ENCODE data around the gene DTNB.

The DTNB gene

GRCh38 chr2:25397777-25398176 is 275.6 kb downstream of the DTNB start:
- no peak overlapping the region for H3K9ac ChIP-seq (ENCODE audit: insufficient read length)
- H3K36me3 ChIP-seq (ENCODE audit: insufficient read depth, low read length): no peaks in the 10 kb centered on the region
- no peak overlapping the region for H3K4me3 ChIP-seq
- DNase-seq (ENCODE audit: low read depth, low spot score): no peak
- no peaks in the 10 kb centered on the region for H3K9me3 ChIP-seq (ENCODE audit: low read depth, low read length)
- H3K27ac ChIP-seq: no peak overlapping the region
- no peak for TF ChIP-seq EZH2 (IDR thresholded peaks at IDR 0.05)

DNA sequence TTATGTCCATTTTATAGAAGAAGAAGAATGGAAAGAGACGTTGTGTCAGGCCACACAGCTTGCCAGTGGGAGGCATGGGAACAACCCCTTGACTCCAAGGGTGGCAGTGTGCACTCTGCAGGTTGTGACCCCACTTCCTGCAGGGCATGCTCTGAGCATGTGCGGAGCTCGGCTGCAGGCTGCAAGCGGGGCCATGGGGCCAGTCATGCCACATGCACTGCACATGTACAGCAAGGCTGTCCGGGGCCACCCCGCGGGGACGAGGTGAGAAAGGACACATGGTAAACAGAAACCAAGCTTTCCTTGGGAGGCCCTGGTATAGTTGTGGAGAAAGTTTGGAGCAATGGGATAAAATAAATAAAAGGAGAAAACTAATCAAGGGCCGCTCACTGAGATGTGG is 284.2 kb downstream of the DTNB start:
- no peak overlapping the region for H3K9ac ChIP-seq (ENCODE audit: insufficient read length)
- no peak for DNase-seq (ENCODE audit: low read depth, low spot score)
- H3K4me3 ChIP-seq: no peak overlapping the region
- no peak overlapping the region for H3K27ac ChIP-seq
- TF ChIP-seq FOXP2 (optimal IDR thresholded peaks at IDR 0.05; ENCODE audit: control extremely low read depth, extremely low read length, insufficient read depth) (no peak), POLR2AphosphoS5 (IDR thresholded peaks at IDR 0.05; ENCODE audit: borderline replicate concordance, low read depth, low read length) (no peak), EZH2 (IDR thresholded peaks at IDR 0.05) (no peak)
- no peaks in the 10 kb centered on the region for H3K9me3 ChIP-seq (ENCODE audit: low read depth, low read length)
- H3K36me3 ChIP-seq (ENCODE audit: insufficient read depth, low read length): no peaks in the 10 kb centered on the region

- TF ChIP-seq EZH2 (IDR thresholded peaks at IDR 0.05) (no peak), FOXP2 (optimal IDR thresholded peaks at IDR 0.05; ENCODE audit: control extremely low read depth, extremely low read length, insufficient read depth) (no peak), POLR2AphosphoS5 (IDR thresholded peaks at IDR 0.05; ENCODE audit: borderline replicate concordance, low read depth, low read length) (no peak)
- no peaks in the 10 kb centered on the region for H3K36me3 ChIP-seq (ENCODE audit: insufficient read depth, low read length)
- H3K4me3 ChIP-seq: no peak overlapping the region
- no peak overlapping the region for H3K27ac ChIP-seq
- H3K9me3 ChIP-seq (ENCODE audit: low read depth, low read length): no peaks in the 10 kb centered on the region
- no peak overlapping the region for H3K9ac ChIP-seq (ENCODE audit: insufficient read length)
- no peak for DNase-seq (ENCODE audit: low read depth, low spot score)
Measured at GRCh38 chr2:25388491-25388890, 284.9 kb downstream of the DTNB start.

DNA sequence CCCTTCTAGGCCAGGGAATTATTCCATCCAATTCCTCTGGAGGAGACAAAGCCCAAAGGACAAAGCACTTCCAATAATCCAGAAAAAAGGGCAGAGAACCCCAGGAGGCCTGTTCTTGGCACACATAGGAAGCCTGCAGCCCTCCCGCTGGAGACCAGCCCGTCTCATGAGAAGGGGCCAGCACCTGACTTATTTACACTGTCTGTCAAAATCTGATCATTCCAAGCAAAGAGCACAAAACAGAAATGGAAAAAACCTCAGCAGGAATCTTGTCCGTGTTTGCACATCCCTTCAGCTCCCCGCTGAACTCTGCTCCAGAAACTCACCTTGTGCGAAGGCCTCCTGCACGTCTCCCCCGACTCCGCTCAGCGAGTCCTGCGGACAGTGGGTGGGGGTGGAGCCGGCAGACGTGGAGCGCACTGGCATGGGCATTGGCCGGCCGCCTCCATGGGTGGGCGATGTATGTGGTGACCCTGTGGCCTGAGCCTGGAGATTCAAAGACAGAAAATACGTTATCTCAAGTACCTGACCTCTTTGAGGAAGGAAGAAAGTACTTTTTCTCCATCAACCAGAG is 285.4 kb downstream of the DTNB start:
- Histone ChIP-seq H3K27ac (no peak overlapping the region), H3K9me3 (ENCODE audit: low read depth, low read length) (no peaks in the 10 kb centered on the region), H3K36me3 (ENCODE audit: insufficient read depth, low read length) (no peaks in the 10 kb centered on the region), H3K4me3 (no peak overlapping the region), H3K9ac (ENCODE audit: insufficient read length) (no peak overlapping the region)
- TF ChIP-seq EZH2 (IDR thresholded peaks at IDR 0.05): no peak
- TF ChIP-seq FOXP2 (optimal IDR thresholded peaks at IDR 0.05; ENCODE audit: control extremely low read depth, extremely low read length, insufficient read depth): no peak
- no peak for TF ChIP-seq POLR2AphosphoS5 (IDR thresholded peaks at IDR 0.05; ENCODE audit: borderline replicate concordance, low read depth, low read length)
- DNase-seq (ENCODE audit: low read depth, low spot score): no peak

- Histone ChIP-seq H3K9ac (ENCODE audit: insufficient read length) (no peak overlapping the region), H3K36me3 (ENCODE audit: insufficient read depth, low read length) (no peaks in the 10 kb centered on the region), H3K27ac (no peak overlapping the region), H3K4me3 (no peak overlapping the region), H3K9me3 (ENCODE audit: low read depth, low read length) (no peaks in the 10 kb centered on the region)
- TF ChIP-seq POLR2AphosphoS5 (IDR thresholded peaks at IDR 0.05; ENCODE audit: borderline replicate concordance, low read depth, low read length) (no peak), FOXP2 (optimal IDR thresholded peaks at IDR 0.05; ENCODE audit: control extremely low read depth, extremely low read length, insufficient read depth) (no peak), EZH2 (IDR thresholded peaks at IDR 0.05) (no peak)
- DNase-seq (ENCODE audit: low read depth, low spot score): no peak
Measured at GRCh38 chr2:25386971-25387875, 286.2 kb downstream of the DTNB start.

DNA sequence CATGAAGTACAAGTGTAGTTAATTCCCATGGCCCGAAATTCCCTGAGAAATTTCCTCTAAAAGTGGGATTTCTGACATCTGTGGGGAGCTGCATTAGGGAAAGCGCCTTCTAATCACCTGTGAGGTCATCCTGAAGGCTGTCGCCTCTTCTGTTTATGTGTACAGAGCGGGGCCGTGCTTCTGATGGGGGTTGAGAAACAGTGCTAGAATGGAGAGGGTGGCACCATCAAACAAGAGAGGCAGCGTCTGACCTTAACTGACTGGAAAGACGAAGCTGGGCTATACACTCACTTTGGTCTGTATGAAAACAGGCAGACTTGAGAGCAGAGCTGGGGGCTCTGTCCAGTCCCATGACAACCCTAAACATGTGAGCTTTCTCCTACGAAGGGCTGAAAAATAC is 287.5 kb downstream of the DTNB start:
- Histone ChIP-seq H3K9me3 (ENCODE audit: low read depth, low read length) (no peaks in the 10 kb centered on the region), H3K4me3 (no peak overlapping the region), H3K27ac (no peak overlapping the region), H3K36me3 (ENCODE audit: insufficient read depth, low read length) (no peaks in the 10 kb centered on the region), H3K9ac (ENCODE audit: insufficient read length) (no peak overlapping the region)
- no peak for DNase-seq (ENCODE audit: low read depth, low spot score)
- no peak for TF ChIP-seq EZH2 (IDR thresholded peaks at IDR 0.05)
- no peak for TF ChIP-seq FOXP2 (optimal IDR thresholded peaks at IDR 0.05; ENCODE audit: control extremely low read depth, extremely low read length, insufficient read depth)
- no peak for TF ChIP-seq POLR2AphosphoS5 (IDR thresholded peaks at IDR 0.05; ENCODE audit: borderline replicate concordance, low read depth, low read length)

DNA sequence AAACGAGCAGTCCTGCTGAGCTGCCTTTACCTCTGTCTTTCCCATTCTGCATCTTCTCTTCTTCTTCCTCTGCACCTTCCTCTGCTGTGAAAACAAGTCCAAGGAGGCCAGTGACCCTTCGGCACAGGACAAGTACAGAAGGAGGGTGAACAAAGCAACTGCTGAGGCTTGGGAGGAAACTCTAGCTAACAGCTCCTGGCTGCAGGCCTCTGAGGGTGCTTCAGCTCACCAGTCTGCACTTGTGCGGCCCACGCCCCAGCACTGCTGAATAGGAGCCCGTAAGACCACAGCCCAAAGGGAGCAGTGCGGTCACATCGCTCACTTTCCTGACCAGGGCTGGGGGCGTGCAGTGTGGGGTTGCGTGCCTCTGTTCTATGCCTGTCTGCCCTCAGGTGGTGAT is 289.6 kb downstream of the DTNB start:
- no peaks in the 10 kb centered on the region for H3K36me3 ChIP-seq (ENCODE audit: insufficient read depth, low read length)
- no peaks in the 10 kb centered on the region for H3K9me3 ChIP-seq (ENCODE audit: low read depth, low read length)
- H3K27ac ChIP-seq: no peak overlapping the region
- H3K9ac ChIP-seq (ENCODE audit: insufficient read length): no peak overlapping the region
- H3K4me3 ChIP-seq: no peak overlapping the region
- TF ChIP-seq POLR2AphosphoS5 (IDR thresholded peaks at IDR 0.05; ENCODE audit: borderline replicate concordance, low read depth, low read length) (no peak), EZH2 (IDR thresholded peaks at IDR 0.05) (no peak), FOXP2 (optimal IDR thresholded peaks at IDR 0.05; ENCODE audit: control extremely low read depth, extremely low read length, insufficient read depth) (no peak)
- DNase-seq (ENCODE audit: low read depth, low spot score): no peak

GRCh38 chr2:25381502-25381901 is 291.9 kb downstream of the DTNB start:
- TF ChIP-seq FOXP2 (optimal IDR thresholded peaks at IDR 0.05; ENCODE audit: control extremely low read depth, extremely low read length, insufficient read depth) (no peak), POLR2AphosphoS5 (IDR thresholded peaks at IDR 0.05; ENCODE audit: borderline replicate concordance, low read depth, low read length) (no peak), EZH2 (IDR thresholded peaks at IDR 0.05) (no peak)
- H3K9me3 ChIP-seq (ENCODE audit: low read depth, low read length): no peaks in the 10 kb centered on the region
- no peak for DNase-seq (ENCODE audit: low read depth, low spot score)
- H3K9ac ChIP-seq (ENCODE audit: insufficient read length): no peak overlapping the region
- H3K4me3 ChIP-seq: no peak overlapping the region
- H3K36me3 ChIP-seq (ENCODE audit: insufficient read depth, low read length): no peaks in the 10 kb centered on the region
- no peak overlapping the region for H3K27ac ChIP-seq
